Keratinocyte (primary cell): ENCODE results near the gene ZNF343.

ENCODE experiments used
- CTCF ChIP-seq, 3 experiments: IDR thresholded peaks in 1 of 3; conservative IDR thresholded peaks in 1 of 3; optimal IDR thresholded peaks in 1 of 3; 2 replicates in 2 of 3; 3 replicates in 1 of 3; pipeline versions ENCODE3 to v1.5.1; 2011; ENCODE audit warnings: low read length in 3 of 3, mild to moderate bottlenecking in 3 of 3, moderate library complexity in 2 of 3, control low read depth in 1 of 3, inconsistent platforms in 1 of 3; ENCODE audit not compliant: insufficient read depth in 2 of 3; ENCODE audit errors: extremely low read depth in 1 of 3
- EZH2 ChIP-seq: IDR thresholded peaks from one replicate; pipeline ENCODE4 v1.6.1; 2012; ENCODE audit warnings: inconsistent platforms, mild to moderate bottlenecking, low read length, moderate library complexity

GRCh38 chr20:2476742-2477615, 31.7 kb downstream of the ZNF343 start:
- TF ChIP-seq CTCF (optimal IDR thresholded peaks at IDR 0.05 in 1 of 3, IDR thresholded peaks at IDR 0.05 in 1 of 3, conservative IDR thresholded peaks at IDR 0.05 in 1 of 3; ENCODE audit: extremely low read depth in 1 of 3, insufficient read depth in 2 of 3, low read length in 3 of 3) (peak in 1 of 3 experiments; percentile 36), EZH2 (no peak)
